MM.1S (cell line): Measurements from ENCODE around the gene POU2AF3.

Experiments used
- EZH2 ChIP-seq: fragments of 300-600 bp; sonication (generic); optimal IDR thresholded peaks from 2 replicates; pipeline ENCODE3; 2017; ENCODE audit warnings: low read depth, mild to moderate bottlenecking, antibody characterized with exemption, low read length, mixed read lengths
- TF ChIP-seq, protein P1 (sequence below): fragments of 300-600 bp; sonication (generic); IDR thresholded peaks from 2 replicates; pipeline ENCODE4 v1.5.1; 2016; ENCODE audit warnings: antibody characterized with exemption, low read length, mixed read lengths

DNA sequence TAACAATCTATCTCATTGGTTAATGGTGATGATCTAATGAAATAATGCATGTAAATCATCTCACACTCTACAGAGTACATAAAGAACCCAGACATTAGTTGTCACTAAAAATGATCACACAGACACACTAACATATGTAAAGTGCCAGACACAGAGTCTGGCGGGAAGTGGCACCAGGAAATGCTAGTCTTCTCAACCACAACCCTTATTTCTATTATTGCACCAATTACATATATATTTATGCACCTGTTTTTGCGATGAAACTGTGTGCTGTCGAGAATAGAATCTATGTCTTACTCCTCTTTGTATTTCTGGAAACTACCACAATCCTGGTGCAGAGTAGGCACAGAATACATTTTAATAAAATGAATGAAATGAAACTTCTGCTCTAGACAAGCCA, 25.9 kb upstream of the POU2AF3 start:
- TF ChIP-seq, protein P1, sequence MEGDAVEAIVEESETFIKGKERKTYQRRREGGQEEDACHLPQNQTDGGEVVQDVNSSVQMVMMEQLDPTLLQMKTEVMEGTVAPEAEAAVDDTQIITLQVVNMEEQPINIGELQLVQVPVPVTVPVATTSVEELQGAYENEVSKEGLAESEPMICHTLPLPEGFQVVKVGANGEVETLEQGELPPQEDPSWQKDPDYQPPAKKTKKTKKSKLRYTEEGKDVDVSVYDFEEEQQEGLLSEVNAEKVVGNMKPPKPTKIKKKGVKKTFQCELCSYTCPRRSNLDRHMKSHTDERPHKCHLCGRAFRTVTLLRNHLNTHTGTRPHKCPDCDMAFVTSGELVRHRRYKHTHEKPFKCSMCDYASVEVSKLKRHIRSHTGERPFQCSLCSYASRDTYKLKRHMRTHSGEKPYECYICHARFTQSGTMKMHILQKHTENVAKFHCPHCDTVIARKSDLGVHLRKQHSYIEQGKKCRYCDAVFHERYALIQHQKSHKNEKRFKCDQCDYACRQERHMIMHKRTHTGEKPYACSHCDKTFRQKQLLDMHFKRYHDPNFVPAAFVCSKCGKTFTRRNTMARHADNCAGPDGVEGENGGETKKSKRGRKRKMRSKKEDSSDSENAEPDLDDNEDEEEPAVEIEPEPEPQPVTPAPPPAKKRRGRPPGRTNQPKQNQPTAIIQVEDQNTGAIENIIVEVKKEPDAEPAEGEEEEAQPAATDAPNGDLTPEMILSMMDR, result no peak
- TF ChIP-seq EZH2, result no peak
